Raji (cell line): ENCODE data around the gene KNDC1.

Experiments used
- POLR2A ChIP-seq: IDR thresholded peaks from 2 replicates; pipeline ENCODE4 v1.6.1; 2011; ENCODE audit warnings: low read depth, low read length, control low read depth; ENCODE audit not compliant: insufficient read depth

Gene KNDC1

GRCh38 chr10:133184591-133185244 is 24.7 kb downstream of the KNDC1 start:
- no peak for TF ChIP-seq POLR2A

GRCh38 chr10:133185421-133185820 is 25.4 kb downstream of the KNDC1 start:
- TF ChIP-seq POLR2A: no peak

- no peak for TF ChIP-seq POLR2A
Observed at GRCh38 chr10:133185916-133186315, 25.9 kb downstream of the KNDC1 start.

GRCh38 chr10:133186416-133187090 is 26.5 kb downstream of the KNDC1 start:
- TF ChIP-seq POLR2A: no peak

- no peak for TF ChIP-seq POLR2A
Observed at GRCh38 chr10:133187091-133187905, 27.3 kb downstream of the KNDC1 start.

- TF ChIP-seq POLR2A: no peak
Observed at GRCh38 chr10:133187906-133188681, 28.1 kb downstream of the KNDC1 start.

GRCh38 chr10:133189256-133189655 is 29.2 kb downstream of the KNDC1 start:
- TF ChIP-seq POLR2A: no peak

GRCh38 chr10:133189726-133190125 is 29.7 kb downstream of the KNDC1 start:
- TF ChIP-seq POLR2A: no peak

GRCh38 chr10:133190225-133190624 is 30.2 kb downstream of the KNDC1 start:
- no peak for TF ChIP-seq POLR2A

GRCh38 chr10:133191651-133192050 is 31.6 kb downstream of the KNDC1 start:
- TF ChIP-seq POLR2A: no peak

GRCh38 chr10:133194151-133194550 is 34.1 kb downstream of the KNDC1 start:
- no peak for TF ChIP-seq POLR2A

- no peak for TF ChIP-seq POLR2A
Observed at GRCh38 chr10:133195096-133195495, 35.1 kb downstream of the KNDC1 start.

- no peak for TF ChIP-seq POLR2A
Observed at GRCh38 chr10:133195611-133196010, 35.6 kb downstream of the KNDC1 start.

- TF ChIP-seq POLR2A: no peak
Observed at GRCh38 chr10:133196221-133196915, 36.3 kb downstream of the KNDC1 start.

GRCh38 chr10:133196936-133197758 is 37.1 kb downstream of the KNDC1 start:
- TF ChIP-seq POLR2A: no peak
